Natural killer cell (primary cell): ENCODE data around the gene SLX4. TPM values are rescaled to one million over a fixed set of nuclear protein-coding genes. Genes with fewer than 3 reads are reported as not detected.

ENCODE experiments used
- ATAC-seq, 3 donors: fragments of 150-1000 bp in 2 of 3; fragments of 200-7000 bp in 1 of 3; cut with Tn5 transposase; 1 replicate in 1 of 3; 2 replicates in 2 of 3; pipeline ENCODE4 v1.10.0; 2021; ENCODE audit warnings: mild to moderate bottlenecking in 2 of 3, moderate library complexity in 2 of 3
- DNase-seq, 2 donors: peaks; one replicate each; pipeline versions ENCODE4 v3.0.0 to v3.0.0-alpha.2; 2013 to 2021; ENCODE audit warnings: mixed read lengths in 1 of 2
- H3K27ac ChIP-seq: one replicate; pipeline ENCODE4 v1.5.1; 2013; ENCODE audit warnings: mild to moderate bottlenecking, low read length
- H3K27me3 ChIP-seq: one replicate; pipeline ENCODE4 v1.6.1; 2013; ENCODE audit warnings: low read length; ENCODE audit not compliant: control insufficient read depth, insufficient read depth
- H3K36me3 ChIP-seq: one replicate; pipeline ENCODE4 v1.6.1; 2013; ENCODE audit warnings: low read length; ENCODE audit not compliant: control insufficient read depth, insufficient read depth
- H3K4me1 ChIP-seq: one replicate; pipeline ENCODE4 v1.6.1; 2013; ENCODE audit warnings: low read length; ENCODE audit not compliant: control insufficient read depth, insufficient read depth
- H3K4me3 ChIP-seq: one replicate; pipeline ENCODE4 v1.5.1; 2013; ENCODE audit warnings: low read length
- H3K9me3 ChIP-seq: one replicate; pipeline ENCODE4 v1.6.1; 2013; ENCODE audit warnings: low read length; ENCODE audit not compliant: control insufficient read depth, insufficient read depth
- H3K27ac Mint-ChIP-seq, 2 donors: one replicate each; pipeline ENCODE4 v1.8.0; 2022; ENCODE audit warnings: mild to moderate bottlenecking in 2 of 2, mixed read lengths in 2 of 2, moderate library complexity in 1 of 2
- H3K27me3 Mint-ChIP-seq, 2 donors: one replicate each; pipeline ENCODE4 v1.8.0; 2022; ENCODE audit warnings: low read depth in 2 of 2, mixed read lengths in 2 of 2
- H3K36me3 Mint-ChIP-seq: one replicate; pipeline ENCODE4 v1.8.0; 2022; ENCODE audit warnings: mixed read lengths
- H3K4me1 Mint-ChIP-seq, 2 donors: one replicate each; pipeline ENCODE4 v1.8.0; 2022; ENCODE audit warnings: mixed read lengths in 2 of 2
- H3K4me3 Mint-ChIP-seq: one replicate; pipeline ENCODE4 v1.8.0; 2022; ENCODE audit warnings: mild to moderate bottlenecking, moderate library complexity, mixed read lengths
- H3K9me3 Mint-ChIP-seq, 2 donors: one replicate each; pipeline ENCODE4 v1.8.0; 2022; ENCODE audit warnings: mixed read lengths in 2 of 2
- WGBS: methylation state at CpG from one replicate; pipeline ENCODE4 v1.1.7; 2013; ENCODE audit warnings: missing lambda C conversion rate; ENCODE audit not compliant: insufficient coverage; 5-methylcytosine and 5-hydroxymethylcytosine counted together
- intact Hi-C: fragments of 100-400 bp; cut with micrococcal nuclease; formaldehyde crosslinking; loops from one replicate; pipeline ENCODE4 v1.14.2; 2022
- total RNA-seq, 4 donors: library from RNA; stranded (reverse); fragments of 120-200 nt in 1 of 4; gene quantifications; one replicate each; pipeline versions ENCODE4 v1.2.3 to v1.2.4, GENCODE V29; 2013 to 2022
- TF ChIP-seq, protein P1 (sequence below): fragments of 200-600 bp; IDR thresholded peaks from one replicate; pipeline ENCODE4 v1.8.0; 2022; ENCODE audit warnings: antibody characterized with exemption

SLX4 gene
- total RNA-seq, 3 donors from 2014 or later (not counting 1 experiment from before 2014, with no cell fraction given): 13.5 to 18.6 (median 15.5) TPM

DNA sequence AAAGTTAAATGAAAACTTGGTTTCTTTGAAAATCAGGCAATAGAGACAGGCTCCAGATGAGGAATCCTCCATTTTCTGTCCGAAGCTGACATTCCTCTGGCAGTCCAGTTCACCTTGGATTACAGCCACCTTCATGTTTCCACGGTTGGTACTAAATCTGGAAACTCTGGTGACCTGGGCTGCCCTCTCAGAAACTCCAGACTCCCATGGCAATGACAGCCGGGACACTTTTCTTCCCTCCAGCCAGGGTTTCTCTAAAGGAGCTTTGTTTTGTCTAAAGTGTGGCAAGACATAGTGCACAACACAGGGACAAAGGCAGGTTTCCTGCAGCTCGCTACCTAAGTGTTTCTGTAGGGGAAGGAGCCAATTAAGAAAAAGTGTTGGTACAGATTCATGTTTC lies 74.6 kb downstream of the SLX4 start:
- Histone ChIP-seq H3K9me3 (no peaks in the 10 kb centered on the region), H3K4me1 (no peaks in the 10 kb centered on the region), H3K4me3 (no peak overlapping the region), H3K27me3 (no peaks in the 10 kb centered on the region), H3K36me3 (peaks cover 19% of the 10 kb centered on the region), H3K27ac (no peak overlapping the region)
- 88% methylated on average over 4 of the region's 4 CpGs for WGBS
- TF ChIP-seq, protein P1, sequence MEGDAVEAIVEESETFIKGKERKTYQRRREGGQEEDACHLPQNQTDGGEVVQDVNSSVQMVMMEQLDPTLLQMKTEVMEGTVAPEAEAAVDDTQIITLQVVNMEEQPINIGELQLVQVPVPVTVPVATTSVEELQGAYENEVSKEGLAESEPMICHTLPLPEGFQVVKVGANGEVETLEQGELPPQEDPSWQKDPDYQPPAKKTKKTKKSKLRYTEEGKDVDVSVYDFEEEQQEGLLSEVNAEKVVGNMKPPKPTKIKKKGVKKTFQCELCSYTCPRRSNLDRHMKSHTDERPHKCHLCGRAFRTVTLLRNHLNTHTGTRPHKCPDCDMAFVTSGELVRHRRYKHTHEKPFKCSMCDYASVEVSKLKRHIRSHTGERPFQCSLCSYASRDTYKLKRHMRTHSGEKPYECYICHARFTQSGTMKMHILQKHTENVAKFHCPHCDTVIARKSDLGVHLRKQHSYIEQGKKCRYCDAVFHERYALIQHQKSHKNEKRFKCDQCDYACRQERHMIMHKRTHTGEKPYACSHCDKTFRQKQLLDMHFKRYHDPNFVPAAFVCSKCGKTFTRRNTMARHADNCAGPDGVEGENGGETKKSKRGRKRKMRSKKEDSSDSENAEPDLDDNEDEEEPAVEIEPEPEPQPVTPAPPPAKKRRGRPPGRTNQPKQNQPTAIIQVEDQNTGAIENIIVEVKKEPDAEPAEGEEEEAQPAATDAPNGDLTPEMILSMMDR: no peak
- intact Hi-C loops: no loop called here
- H3K9me3 Mint-ChIP-seq: no peaks in the 10 kb centered on the region
- H3K36me3 Mint-ChIP-seq: no peaks in the 10 kb centered on the region
- peaks cover 19 to 26% of the 10 kb centered on the region in 2 donors for H3K4me1 Mint-ChIP-seq
- no peak for DNase-seq
- peak overlapping the region; percentile 69 to 77 for H3K27ac Mint-ChIP-seq
- no peaks in the 10 kb centered on the region for H3K27me3 Mint-ChIP-seq
- H3K4me3 Mint-ChIP-seq: no peak overlapping the region
- no peak for ATAC-seq

DNA sequence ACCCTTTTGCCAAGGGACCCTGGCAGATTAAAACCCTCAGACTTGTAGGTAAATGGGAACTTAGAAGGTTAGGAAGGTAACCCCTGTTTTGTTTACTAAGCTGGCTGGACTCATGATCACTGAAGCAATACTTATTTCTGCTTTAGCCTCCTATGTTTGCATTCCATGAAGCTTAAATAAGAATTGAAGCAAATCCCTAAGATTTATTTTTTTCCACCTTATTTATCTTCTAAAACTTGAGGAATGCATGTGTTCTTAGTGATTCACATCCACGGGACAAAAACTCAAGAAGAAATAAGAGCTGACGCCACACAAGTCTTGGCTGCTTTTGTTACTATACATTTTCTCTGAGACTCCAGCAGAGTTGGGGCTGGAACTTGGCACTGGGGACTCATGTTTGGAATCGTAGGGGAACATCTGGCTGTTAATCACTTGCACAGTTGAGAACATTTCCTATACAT lies 75.1 kb downstream of the SLX4 start:
- Histone ChIP-seq H3K9me3 (no peaks in the 10 kb centered on the region), H3K4me1 (no peaks in the 10 kb centered on the region), H3K27ac (no peak overlapping the region), H3K36me3 (peaks cover 15% of the 10 kb centered on the region), H3K4me3 (no peak overlapping the region), H3K27me3 (no peaks in the 10 kb centered on the region)
- Mint-ChIP-seq H3K4me3 (no peak overlapping the region), H3K4me1 (peaks cover 19 to 26% of the 10 kb centered on the region in 2 donors), H3K27me3 (no peaks in the 10 kb centered on the region), H3K36me3 (no peaks in the 10 kb centered on the region), H3K27ac (peak overlapping the region; percentile 77), H3K9me3 (no peaks in the 10 kb centered on the region)
- WGBS: 95% methylated on average over 3 of the region's 3 CpGs
- ATAC-seq (no peak), DNase-seq (no peak)
- TF ChIP-seq, protein P1: no peak
- intact Hi-C loops: no loop called here

DNA sequence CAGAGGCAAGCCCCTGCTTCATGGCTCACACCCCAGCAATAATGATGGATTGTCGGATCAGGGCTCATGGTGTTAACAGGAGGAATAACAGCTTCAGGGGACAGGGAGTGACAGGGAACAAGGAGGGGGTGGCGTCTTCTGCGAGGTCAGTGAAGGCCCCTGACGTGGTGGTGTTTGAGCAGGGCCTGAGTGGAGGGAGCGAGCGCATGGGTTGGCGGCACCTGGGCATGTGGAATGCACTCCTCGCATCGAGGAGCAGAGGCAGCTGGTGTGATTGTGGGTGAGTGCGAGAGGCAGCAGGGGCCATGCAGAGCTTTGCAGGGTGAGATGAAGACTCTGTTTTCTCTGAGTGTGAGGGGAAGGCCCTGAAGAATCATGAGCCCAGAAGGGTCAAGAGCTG lies 77.3 kb downstream of the SLX4 start:
- Mint-ChIP-seq H3K27ac (peak overlapping the region; percentile 71 to 77), H3K4me1 (peaks cover 19% of the 10 kb centered on the region in 2 donors), H3K4me3 (no peak overlapping the region), H3K36me3 (no peaks in the 10 kb centered on the region), H3K9me3 (no peaks in the 10 kb centered on the region), H3K27me3 (no peaks in the 10 kb centered on the region)
- 95% methylated on average over 10 of the region's 10 CpGs for WGBS
- no peak for ATAC-seq
- Histone ChIP-seq H3K4me3 (no peak overlapping the region), H3K36me3 (peaks cover under 1% of the 10 kb centered on the region), H3K27ac (no peak overlapping the region), H3K4me1 (no peaks in the 10 kb centered on the region), H3K27me3 (no peaks in the 10 kb centered on the region), H3K9me3 (no peaks in the 10 kb centered on the region)
- DNase-seq: no peak
- TF ChIP-seq, protein P1: no peak
- intact Hi-C loops: no loop called here

DNA sequence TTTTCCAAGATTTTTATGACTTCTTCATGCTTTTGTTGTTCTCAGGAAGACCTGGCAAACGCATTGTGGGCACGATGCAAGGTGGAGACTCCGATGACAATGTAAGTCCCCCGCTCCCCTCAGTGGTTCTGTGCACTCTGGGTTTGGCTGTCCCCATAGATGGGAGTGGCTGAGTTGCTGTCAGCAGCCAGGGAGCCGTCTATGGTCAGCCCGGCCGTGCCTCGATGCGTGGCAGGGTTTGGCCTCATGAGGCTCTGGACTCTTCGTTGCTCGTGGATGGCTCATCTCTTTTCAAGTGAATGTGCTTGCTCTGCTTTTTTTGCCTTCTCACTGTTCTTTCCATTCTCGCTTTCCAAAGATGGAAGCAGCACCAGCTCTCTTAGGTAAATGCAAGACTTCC lies 78.7 kb downstream of the SLX4 start:
- no peaks in the 10 kb centered on the region for H3K27me3 ChIP-seq
- no peak for DNase-seq
- no peak overlapping the region for H3K27ac ChIP-seq
- no peak for ATAC-seq
- peaks cover 19 to 24% of the 10 kb centered on the region in 2 donors for H3K4me1 Mint-ChIP-seq
- TF ChIP-seq, protein P1: no peak
- intact Hi-C loops: no loop called here
- H3K9me3 ChIP-seq: no peaks in the 10 kb centered on the region
- no peaks in the 10 kb centered on the region for H3K27me3 Mint-ChIP-seq
- H3K4me1 ChIP-seq: no peaks in the 10 kb centered on the region
- H3K9me3 Mint-ChIP-seq: no peaks in the 10 kb centered on the region
- peaks cover 2% of the 10 kb centered on the region for H3K36me3 ChIP-seq
- no peak overlapping the region for H3K27ac Mint-ChIP-seq
- no peaks in the 10 kb centered on the region for H3K36me3 Mint-ChIP-seq
- WGBS: over 99% methylated on average over 12 of the region's 12 CpGs
- no peak overlapping the region for H3K4me3 Mint-ChIP-seq
- no peak overlapping the region for H3K4me3 ChIP-seq
